Mucosa of descending colon (tissue), 3 donors: ENCODE results near the gene ZFP57. TPM values are rescaled to one million over a fixed set of nuclear protein-coding genes. Genes with fewer than 3 reads are reported as not detected.

Experiments
- ATAC-seq: fragments of 200-7000 bp; cut with Tn5 transposase; one replicate; pipeline ENCODE4 v1.9.1; 2020; ENCODE audit warnings: mild to moderate bottlenecking, moderate library complexity
- DNase-seq, 3 donors: peaks; one replicate each; pipeline ENCODE4 v3.0.0-alpha.2; 2020
- H3K36me3 ChIP-seq: fragments of 200-600 bp; one replicate; pipeline ENCODE4 v1.8.0; 2021; ENCODE audit warnings: low read depth, mild to moderate bottlenecking
- H3K4me1 ChIP-seq: fragments of 200-600 bp; one replicate; pipeline ENCODE4 v1.8.0; 2021; ENCODE audit warnings: low read depth, mild to moderate bottlenecking
- H3K4me3 ChIP-seq: fragments of 200-600 bp; one replicate; pipeline ENCODE4 v1.8.0; 2021; ENCODE audit warnings: mild to moderate bottlenecking
- H3K9me3 ChIP-seq: fragments of 200-600 bp; one replicate; pipeline ENCODE4 v1.8.0; 2021; ENCODE audit warnings: mild to moderate bottlenecking
- CTCF ChIP-seq: fragments of 200-600 bp; IDR thresholded peaks from one replicate; pipeline ENCODE4 v1.8.0; 2022; ENCODE audit warnings: antibody characterized with exemption, mild to moderate bottlenecking
- intact Hi-C, 2 donors: fragments of 100-400 bp; cut with DNase I in 1 of 2; cut with micrococcal nuclease in 1 of 2; formaldehyde crosslinking; loops; one replicate each; pipeline versions ENCODE4 v1.11.0 to v1.11.1; 2022; cut with DNase I, micrococcal nuclease
- total RNA-seq, 3 donors: library from RNA; stranded (reverse); fragmentation: NEBNext Ultra II Directional in 2 of 3; extraction: Animal tissue kit (Norgen Biotek cat#: 25700) in 2 of 3; gene quantifications; one replicate each; pipeline versions ENCODE4 v1.2.1 to v1.2.4, GENCODE V29; 2021 to 2023
- donor health status: DM: no; HTN: no; CAD: no; lungs with moderate emphysema.
- donor health status: DM: no; HTN: no; CAD: no.
- donor health status: DM: no; HTN: yes; CAD: no.

Gene ZFP57
- total RNA-seq, 3 donors from 2014 or later: not detected

GRCh38 chr6:29649701-29650673 lies 31.0 kb downstream of the ZFP57 start:
- TF ChIP-seq CTCF: peak; percentile 87
- peak; percentile 98 for ATAC-seq
- no peaks in the 10 kb centered on the region for H3K36me3 ChIP-seq

DNA sequence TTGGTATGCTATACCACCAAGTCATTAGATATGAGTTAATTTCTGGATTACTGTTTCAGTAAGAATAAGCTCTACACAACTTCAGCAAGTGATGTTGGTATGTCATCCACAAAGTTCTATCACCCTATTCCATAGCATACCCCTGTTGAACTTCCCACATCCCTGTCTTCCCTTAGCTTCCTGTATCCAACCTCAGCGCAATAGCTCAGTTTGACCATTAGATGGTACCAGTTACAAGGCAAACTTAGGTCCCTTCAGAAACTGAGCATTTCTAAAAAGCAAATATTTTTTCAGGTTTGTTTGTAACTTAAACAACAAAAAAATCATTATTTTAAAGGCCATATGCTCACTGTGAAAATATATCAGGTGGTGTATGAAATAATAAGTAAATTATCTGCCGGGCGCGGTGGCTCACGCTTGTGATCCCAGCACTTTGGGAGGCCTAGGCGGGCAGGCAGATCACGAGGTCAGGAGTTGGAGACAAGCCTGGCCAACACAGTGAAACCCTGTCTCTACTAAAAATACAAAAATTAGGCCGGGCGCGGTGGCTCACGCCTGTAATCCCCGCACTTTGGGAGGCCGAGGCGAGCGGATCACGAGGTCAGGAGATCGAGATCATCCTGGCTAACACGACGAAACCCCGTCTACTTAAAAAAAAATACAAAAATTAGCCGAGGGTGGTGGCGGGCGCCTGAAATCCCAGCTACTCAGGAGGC lies 32.9 kb downstream of the ZFP57 start:
- intact Hi-C loops: no loop called here
- TF ChIP-seq CTCF: no peak
- H3K9me3 ChIP-seq: no peaks in the 10 kb centered on the region
- DNase-seq (no peak), ATAC-seq (no peak)
- H3K4me3 ChIP-seq: no peak overlapping the region
- H3K4me1 ChIP-seq: no peaks in the 10 kb centered on the region
- H3K36me3 ChIP-seq: no peaks in the 10 kb centered on the region

More at GRCh38 chr6:29649701-29650673, 31.0 kb downstream of the ZFP57 start:
- peak; percentile 97 to 100 (median 97) for DNase-seq
- intact Hi-C loops: no loop called here
- Histone ChIP-seq H3K9me3 (no peaks in the 10 kb centered on the region), H3K4me3 (peak overlapping the region; percentile 20), H3K4me1 (no peaks in the 10 kb centered on the region)

GRCh38 chr6:29641430-29642148 lies 39.4 kb downstream of the ZFP57 start:
- H3K9me3 ChIP-seq: no peaks in the 10 kb centered on the region
- intact Hi-C loops: no loop called here
- no peak for TF ChIP-seq CTCF
- ATAC-seq: peak; percentile 96
- H3K4me3 ChIP-seq: no peak overlapping the region
- H3K4me1 ChIP-seq: peaks cover 11% of the 10 kb centered on the region
- H3K36me3 ChIP-seq: no peaks in the 10 kb centered on the region
- DNase-seq: peak; percentile 68 to 80 (median 74)

DNA sequence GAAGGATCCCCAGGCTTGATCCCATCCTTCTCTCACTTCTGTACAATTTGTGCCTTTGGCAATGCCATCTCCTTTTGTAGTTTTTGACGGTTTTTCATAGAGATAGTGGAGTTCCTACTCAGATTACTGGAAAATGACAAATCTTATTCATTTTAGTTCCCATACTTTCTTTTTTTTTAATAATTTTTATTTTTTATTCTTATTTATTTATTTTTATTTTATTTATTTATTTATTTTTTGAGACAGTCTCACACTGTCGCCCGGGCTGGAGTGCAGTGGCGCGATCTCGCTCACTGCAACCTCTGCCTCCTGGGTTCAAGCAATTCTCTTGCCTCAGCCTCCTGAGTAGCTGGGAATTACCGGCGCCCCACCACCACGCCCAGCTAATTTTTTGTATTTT lies 43.7 kb downstream of the ZFP57 start:
- H3K9me3 ChIP-seq: no peaks in the 10 kb centered on the region
- ATAC-seq (no peak), DNase-seq (no peak)
- intact Hi-C loops: no loop called here
- no peaks in the 10 kb centered on the region for H3K36me3 ChIP-seq
- H3K4me1 ChIP-seq: peaks cover 13% of the 10 kb centered on the region
- no peak for TF ChIP-seq CTCF
- no peak overlapping the region for H3K4me3 ChIP-seq

DNA sequence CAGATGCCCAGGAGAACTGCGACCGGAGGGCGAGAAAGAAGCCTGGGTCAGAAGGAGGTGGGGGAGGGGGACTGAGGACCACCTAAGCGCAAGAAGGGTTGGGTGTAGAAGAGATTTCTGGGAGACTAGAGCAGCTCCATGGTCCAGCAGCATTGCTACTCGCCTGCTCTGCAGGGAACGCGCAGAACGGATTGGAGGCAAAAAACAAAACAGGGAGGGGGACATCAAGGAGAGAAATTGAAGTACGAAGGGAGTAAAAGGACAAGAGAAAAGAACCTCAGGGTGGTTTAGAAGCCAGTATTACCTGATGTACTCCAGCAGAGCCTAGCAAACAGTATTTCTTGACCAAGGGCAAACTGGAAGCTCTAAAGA lies 47.4 kb downstream of the ZFP57 start:
- DNase-seq (no peak), ATAC-seq (peak; percentile 3)
- H3K4me1 ChIP-seq: peaks cover 15% of the 10 kb centered on the region
- no peaks in the 10 kb centered on the region for H3K9me3 ChIP-seq
- intact Hi-C loops: no loop called here
- TF ChIP-seq CTCF: no peak
- peak overlapping the region; percentile 40 for H3K4me3 ChIP-seq
- no peaks in the 10 kb centered on the region for H3K36me3 ChIP-seq
